Neural progenitor cell (in vitro differentiated cells): ENCODE results near the gene ZNF618.

Source experiments
- EZH2 ChIP-seq: fragments of 200-600 bp; sonication (generic); IDR thresholded peaks from 2 replicates; pipeline ENCODE4 v1.6.1; 2017; ENCODE audit warnings: antibody characterized with exemption, mild to moderate bottlenecking, moderate library complexity
- EZH2phosphoT487 ChIP-seq: fragments of 200-600 bp; sonication (generic); IDR thresholded peaks from 2 replicates; pipeline ENCODE4 v1.6.1; 2017; ENCODE audit warnings: antibody characterized with exemption
- TF ChIP-seq, protein P1 (sequence below): fragments of 200-600 bp; sonication (generic); IDR thresholded peaks from 2 replicates; pipeline ENCODE4 v1.5.1; 2017; ENCODE audit warnings: antibody characterized with exemption, mild to moderate bottlenecking

GRCh38 chr9:114097613-114098020 is 221.5 kb downstream of the ZNF618 start:
- TF ChIP-seq, protein P1, sequence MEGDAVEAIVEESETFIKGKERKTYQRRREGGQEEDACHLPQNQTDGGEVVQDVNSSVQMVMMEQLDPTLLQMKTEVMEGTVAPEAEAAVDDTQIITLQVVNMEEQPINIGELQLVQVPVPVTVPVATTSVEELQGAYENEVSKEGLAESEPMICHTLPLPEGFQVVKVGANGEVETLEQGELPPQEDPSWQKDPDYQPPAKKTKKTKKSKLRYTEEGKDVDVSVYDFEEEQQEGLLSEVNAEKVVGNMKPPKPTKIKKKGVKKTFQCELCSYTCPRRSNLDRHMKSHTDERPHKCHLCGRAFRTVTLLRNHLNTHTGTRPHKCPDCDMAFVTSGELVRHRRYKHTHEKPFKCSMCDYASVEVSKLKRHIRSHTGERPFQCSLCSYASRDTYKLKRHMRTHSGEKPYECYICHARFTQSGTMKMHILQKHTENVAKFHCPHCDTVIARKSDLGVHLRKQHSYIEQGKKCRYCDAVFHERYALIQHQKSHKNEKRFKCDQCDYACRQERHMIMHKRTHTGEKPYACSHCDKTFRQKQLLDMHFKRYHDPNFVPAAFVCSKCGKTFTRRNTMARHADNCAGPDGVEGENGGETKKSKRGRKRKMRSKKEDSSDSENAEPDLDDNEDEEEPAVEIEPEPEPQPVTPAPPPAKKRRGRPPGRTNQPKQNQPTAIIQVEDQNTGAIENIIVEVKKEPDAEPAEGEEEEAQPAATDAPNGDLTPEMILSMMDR, result no peak
- TF ChIP-seq EZH2 (peak; percentile 48), EZH2phosphoT487 (peak; percentile 12)
